ENCODE results near the gene CNTF. TPM values are rescaled to one million over a fixed set of nuclear protein-coding genes. Genes with fewer than 3 reads are reported as not detected.

CNTF gene
- total RNA-seq, 1 experiment from 2014 or later = 1.6 TPM

- DNase-seq (no peak), ATAC-seq (no peak)
- Histone ChIP-seq H3K4me3 (ENCODE audit: low read length) (no peak overlapping the region), H3K79me2 (ENCODE audit: low read length) (peaks cover 22% of the 10 kb centered on the region), H3K9ac (ENCODE audit: low read length) (no peak overlapping the region), H3F3A (ENCODE audit: low read length, unreplicated experiment) (peaks cover 9% of the 10 kb centered on the region), H3K4me2 (ENCODE audit: low read length) (no peak overlapping the region), H3K4me1 (ENCODE audit: insufficient read depth, low read length) (peaks cover 22% of the 10 kb centered on the region), H3K9me3 (ENCODE audit: low read length) (no peaks in the 10 kb centered on the region), H3K9me2 (replicated peaks; ENCODE audit: low read length) (no peaks in the 10 kb centered on the region), H3K27me3 (ENCODE audit: low read length) (no peaks in the 10 kb centered on the region), H3K27ac (ENCODE audit: low read length) (no peak overlapping the region), H3K36me3 (ENCODE audit: low read depth, low read length) (peaks cover 82% of the 10 kb centered on the region), H2AFZ (ENCODE audit: low read length) (no peak overlapping the region), H4K20me1 (ENCODE audit: low read length) (peaks cover 30% of the 10 kb centered on the region)
- ChIA-PET CTCF (no interaction called here), POLR2A (ENCODE audit: unreplicated experiment) (no interaction called here)
- intact Hi-C loops (cut with micrococcal nuclease) = no loop called here
- TF ChIP-seq EZH2phosphoT487 (IDR thresholded peaks at IDR 0.05; ENCODE audit: borderline replicate concordance, low read length) = no peak
- TF ChIP-seq EZH2 (IDR thresholded peaks at IDR 0.05; ENCODE audit: low read length, unreplicated experiment) = no peak
- TF ChIP-seq, protein P1, sequence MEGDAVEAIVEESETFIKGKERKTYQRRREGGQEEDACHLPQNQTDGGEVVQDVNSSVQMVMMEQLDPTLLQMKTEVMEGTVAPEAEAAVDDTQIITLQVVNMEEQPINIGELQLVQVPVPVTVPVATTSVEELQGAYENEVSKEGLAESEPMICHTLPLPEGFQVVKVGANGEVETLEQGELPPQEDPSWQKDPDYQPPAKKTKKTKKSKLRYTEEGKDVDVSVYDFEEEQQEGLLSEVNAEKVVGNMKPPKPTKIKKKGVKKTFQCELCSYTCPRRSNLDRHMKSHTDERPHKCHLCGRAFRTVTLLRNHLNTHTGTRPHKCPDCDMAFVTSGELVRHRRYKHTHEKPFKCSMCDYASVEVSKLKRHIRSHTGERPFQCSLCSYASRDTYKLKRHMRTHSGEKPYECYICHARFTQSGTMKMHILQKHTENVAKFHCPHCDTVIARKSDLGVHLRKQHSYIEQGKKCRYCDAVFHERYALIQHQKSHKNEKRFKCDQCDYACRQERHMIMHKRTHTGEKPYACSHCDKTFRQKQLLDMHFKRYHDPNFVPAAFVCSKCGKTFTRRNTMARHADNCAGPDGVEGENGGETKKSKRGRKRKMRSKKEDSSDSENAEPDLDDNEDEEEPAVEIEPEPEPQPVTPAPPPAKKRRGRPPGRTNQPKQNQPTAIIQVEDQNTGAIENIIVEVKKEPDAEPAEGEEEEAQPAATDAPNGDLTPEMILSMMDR (conservative IDR thresholded peaks at IDR 0.05; ENCODE audit: low read depth, low read length) = no peak
- BruUV-seq (replicated peaks) = no TSS peak
Measured at GRCh38 chr11:58613228-58613627, 9.2 kb upstream of the CNTF start.

DNA sequence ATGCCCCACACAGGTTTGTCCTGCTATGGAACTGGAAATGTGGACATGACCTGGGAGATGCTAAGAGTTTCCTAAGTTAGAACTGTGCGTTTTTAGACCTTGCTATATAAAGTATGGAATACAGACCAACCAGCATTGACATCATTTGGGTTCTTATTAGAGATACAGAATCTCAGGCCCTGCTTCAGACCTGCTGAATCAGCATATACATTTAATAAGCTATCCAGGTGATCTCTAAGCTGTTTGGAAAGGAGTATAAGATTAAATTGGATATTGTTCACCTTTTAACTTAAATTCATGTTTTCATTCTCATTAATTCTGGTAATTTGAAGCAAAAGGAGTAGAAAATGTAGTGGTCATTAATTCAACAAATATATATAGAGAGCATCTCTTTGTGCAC is 6.9 kb upstream of the CNTF start:
- no peak overlapping the region for H3K27ac ChIP-seq (ENCODE audit: low read length)
- peaks cover 22% of the 10 kb centered on the region for H3K4me1 ChIP-seq (ENCODE audit: insufficient read depth, low read length)
- ChIA-PET POLR2A (ENCODE audit: unreplicated experiment) (no interaction called here), CTCF (no interaction called here)
- no peak for ATAC-seq
- peaks cover 13% of the 10 kb centered on the region; the same call in 1 of the 2 replicates for H3K79me2 ChIP-seq (ENCODE audit: low read length)
- H3K9ac ChIP-seq (ENCODE audit: low read length) = no peak overlapping the region
- peaks cover 27% of the 10 kb centered on the region for H4K20me1 ChIP-seq (ENCODE audit: low read length)
- H3K27me3 ChIP-seq (ENCODE audit: low read length) = no peaks in the 10 kb centered on the region
- no peak overlapping the region for H2AFZ ChIP-seq (ENCODE audit: low read length)
- peaks cover 9% of the 10 kb centered on the region for H3F3A ChIP-seq (ENCODE audit: low read length, unreplicated experiment)
- no peak overlapping the region for H3K4me2 ChIP-seq (ENCODE audit: low read length)
- no peaks in the 10 kb centered on the region for H3K9me2 ChIP-seq (replicated peaks; ENCODE audit: low read length)
- no peak overlapping the region for H3K4me3 ChIP-seq (ENCODE audit: low read length)
- H3K36me3 ChIP-seq (ENCODE audit: low read depth, low read length) = peaks cover 95% of the 10 kb centered on the region
- no peak for DNase-seq
- H3K9me3 ChIP-seq (ENCODE audit: low read length) = no peaks in the 10 kb centered on the region
- no TSS peak for BruUV-seq (replicated peaks)
- intact Hi-C loops (cut with micrococcal nuclease) = no loop called here
- no peak for TF ChIP-seq EZH2phosphoT487 (IDR thresholded peaks at IDR 0.05; ENCODE audit: borderline replicate concordance, low read length)
- TF ChIP-seq EZH2 (IDR thresholded peaks at IDR 0.05; ENCODE audit: low read length, unreplicated experiment) = no peak
- TF ChIP-seq, protein P1 (conservative IDR thresholded peaks at IDR 0.05; ENCODE audit: low read depth, low read length) = no peak

DNA sequence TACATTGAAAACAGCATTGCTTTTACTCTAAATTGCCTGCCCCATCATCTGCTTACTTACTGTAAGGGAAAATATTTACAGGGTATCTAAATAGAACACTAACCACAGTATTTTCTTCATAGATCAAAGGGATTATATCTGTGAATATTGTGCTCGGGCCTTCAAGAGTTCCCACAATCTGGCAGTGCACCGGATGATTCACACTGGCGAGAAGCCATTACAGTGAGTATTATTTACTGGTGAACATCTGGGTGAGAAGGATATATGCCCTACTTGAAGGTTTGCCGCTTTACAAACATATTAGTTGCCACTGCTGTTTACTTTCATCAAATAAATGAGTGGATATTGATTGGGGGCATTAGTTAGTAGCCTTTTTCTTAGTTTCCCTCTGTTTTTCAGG is 5.9 kb upstream of the CNTF start:
- Histone ChIP-seq H3K27me3 (ENCODE audit: low read length) (no peaks in the 10 kb centered on the region), H3K9ac (ENCODE audit: low read length) (no peak overlapping the region), H3K4me1 (ENCODE audit: insufficient read depth, low read length) (peaks cover 22% of the 10 kb centered on the region), H3K4me3 (ENCODE audit: low read length) (no peak overlapping the region), H4K20me1 (ENCODE audit: low read length) (peaks cover 27% of the 10 kb centered on the region), H3K9me3 (ENCODE audit: low read length) (no peaks in the 10 kb centered on the region), H3K36me3 (ENCODE audit: low read depth, low read length) (peaks cover 94% of the 10 kb centered on the region), H3K27ac (ENCODE audit: low read length) (peak overlapping the region; percentile 19; the same call in 1 of the 2 replicates), H2AFZ (ENCODE audit: low read length) (no peak overlapping the region), H3K4me2 (ENCODE audit: low read length) (peak overlapping the region; percentile 17; the same call in 1 of the 2 replicates), H3F3A (ENCODE audit: low read length, unreplicated experiment) (peaks cover 9% of the 10 kb centered on the region), H3K79me2 (ENCODE audit: low read length) (peaks cover 13% of the 10 kb centered on the region; the same call in 1 of the 2 replicates), H3K9me2 (replicated peaks; ENCODE audit: low read length) (no peaks in the 10 kb centered on the region)
- ATAC-seq (peak; percentile 98), DNase-seq (peak; percentile 96)
- CTCF ChIA-PET = no interaction called here
- POLR2A ChIA-PET (ENCODE audit: unreplicated experiment) = no interaction called here
- BruUV-seq (replicated peaks) = no TSS peak
- intact Hi-C loops (cut with micrococcal nuclease) = loop anchor here (1.0 kb wide), 1 partner anchor 37 kb away; the partner anchor contains the start of gene ZFP91
- TF ChIP-seq EZH2 (IDR thresholded peaks at IDR 0.05; ENCODE audit: low read length, unreplicated experiment) (no peak), EZH2phosphoT487 (IDR thresholded peaks at IDR 0.05; ENCODE audit: borderline replicate concordance, low read length) (no peak)
- TF ChIP-seq, protein P1 (conservative IDR thresholded peaks at IDR 0.05; ENCODE audit: low read depth, low read length) = no peak
